ENCODE results near the gene TSPAN4. TPM values are rescaled to one million over a fixed set of nuclear protein-coding genes. Genes with fewer than 3 reads are reported as not detected.

Gene TSPAN4
- total RNA-seq, 1 donor from 2014 or later = 50.8 TPM

DNA sequence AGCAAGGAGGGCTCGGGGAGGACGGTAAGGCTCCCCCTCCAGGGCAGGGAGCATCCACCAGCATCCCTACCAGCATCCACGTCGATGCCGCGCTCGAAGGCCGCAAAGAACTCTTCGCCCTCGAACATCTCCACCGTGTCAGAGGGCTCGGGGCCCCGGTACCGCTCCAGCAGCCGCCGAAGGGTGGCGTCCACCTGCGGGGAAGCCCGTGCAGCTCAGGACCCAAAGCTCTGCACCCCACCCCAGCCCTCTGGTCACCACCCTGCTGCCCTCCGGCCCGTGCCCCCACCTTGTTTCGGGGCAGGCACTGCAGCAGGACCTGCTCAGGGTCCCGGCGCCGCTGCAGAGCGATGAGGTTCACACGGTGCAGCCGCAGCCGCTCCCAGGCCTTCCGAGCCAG is 42.2 kb upstream of the TSPAN4 start:
- DNase-seq (ENCODE audit: low read depth) (no peak), FAIRE-seq (no peak)
- Histone ChIP-seq H3K27me3 (ENCODE audit: control insufficient read depth, insufficient read depth, low read length) (no peaks in the 10 kb centered on the region), H3K36me3 (ENCODE audit: control insufficient read depth, insufficient read depth, low read length) (peaks cover 24% of the 10 kb centered on the region), H3K4me3 (ENCODE audit: low read depth, low read length) (no peak overlapping the region)
- TF ChIP-seq CTCF (IDR thresholded peaks at IDR 0.05; ENCODE audit: insufficient read depth, low read length, severe bottlenecking) = no peak

GRCh38 chr11:801097-801780 is 41.4 kb upstream of the TSPAN4 start:
- H3K4me3 ChIP-seq (ENCODE audit: low read depth, low read length) = no peak overlapping the region
- peaks cover 24% of the 10 kb centered on the region for H3K36me3 ChIP-seq (ENCODE audit: control insufficient read depth, insufficient read depth, low read length)
- no peaks in the 10 kb centered on the region for H3K27me3 ChIP-seq (ENCODE audit: control insufficient read depth, insufficient read depth, low read length)
- DNase-seq (ENCODE audit: low read depth) = no peak
- no peak for FAIRE-seq
- TF ChIP-seq CTCF (IDR thresholded peaks at IDR 0.05; ENCODE audit: insufficient read depth, low read length, severe bottlenecking) = no peak

- Histone ChIP-seq H3K27me3 (ENCODE audit: control insufficient read depth, insufficient read depth, low read length) (no peaks in the 10 kb centered on the region), H3K4me3 (ENCODE audit: low read depth, low read length) (no peak overlapping the region), H3K36me3 (ENCODE audit: control insufficient read depth, insufficient read depth, low read length) (peaks cover 24% of the 10 kb centered on the region)
- FAIRE-seq (no peak), DNase-seq (ENCODE audit: low read depth) (no peak)
- TF ChIP-seq CTCF (IDR thresholded peaks at IDR 0.05; ENCODE audit: insufficient read depth, low read length, severe bottlenecking) = no peak
These were observed 40.5 kb upstream of the TSPAN4 start for GRCh38 chr11:802018-802617.

DNA sequence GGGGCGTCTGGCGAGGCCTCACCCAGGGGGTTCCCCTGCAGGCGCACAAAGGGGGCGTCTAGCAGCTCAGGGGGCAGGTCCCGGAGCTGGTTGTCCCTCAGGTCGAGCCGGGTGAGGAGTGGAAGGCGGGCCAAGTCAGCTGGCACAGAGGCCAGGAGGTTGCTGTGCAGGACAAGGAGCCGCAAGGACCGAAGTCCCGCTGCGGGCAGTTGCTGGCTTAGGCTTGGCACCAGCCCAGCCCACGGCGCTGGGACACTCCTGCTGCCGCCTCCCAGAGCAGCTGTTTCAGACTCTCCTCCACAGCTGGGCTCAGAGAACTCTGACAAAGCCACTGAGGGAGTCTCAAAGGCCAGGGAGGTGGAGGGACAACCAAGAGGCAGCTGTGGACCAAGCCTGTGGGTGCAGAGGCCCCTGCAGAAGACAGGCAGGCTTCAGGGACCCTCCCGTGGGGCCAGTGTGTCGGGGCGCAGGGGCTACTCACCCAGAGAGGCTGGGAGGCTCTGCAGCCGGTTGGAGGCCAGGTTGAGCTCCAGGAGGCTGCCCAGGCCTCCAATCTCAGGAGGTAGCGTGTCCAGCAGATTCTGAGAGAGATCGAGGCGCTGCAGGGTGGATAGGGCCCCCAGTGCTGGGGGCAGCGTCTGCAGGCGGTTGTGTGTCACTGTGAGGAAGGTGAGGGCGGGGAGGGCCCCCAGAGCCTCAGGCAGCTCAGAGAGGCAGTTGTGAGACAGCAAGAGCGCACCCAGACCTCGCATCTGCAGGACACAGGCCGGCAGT is 39.8 kb upstream of the TSPAN4 start:
- no peak for FAIRE-seq
- DNase-seq (ENCODE audit: low read depth) = no peak
- H3K27me3 ChIP-seq (ENCODE audit: control insufficient read depth, insufficient read depth, low read length) = no peaks in the 10 kb centered on the region
- H3K36me3 ChIP-seq (ENCODE audit: control insufficient read depth, insufficient read depth, low read length) = peaks cover 24% of the 10 kb centered on the region
- H3K4me3 ChIP-seq (ENCODE audit: low read depth, low read length) = no peak overlapping the region
- TF ChIP-seq CTCF (IDR thresholded peaks at IDR 0.05; ENCODE audit: insufficient read depth, low read length, severe bottlenecking) = no peak

DNA sequence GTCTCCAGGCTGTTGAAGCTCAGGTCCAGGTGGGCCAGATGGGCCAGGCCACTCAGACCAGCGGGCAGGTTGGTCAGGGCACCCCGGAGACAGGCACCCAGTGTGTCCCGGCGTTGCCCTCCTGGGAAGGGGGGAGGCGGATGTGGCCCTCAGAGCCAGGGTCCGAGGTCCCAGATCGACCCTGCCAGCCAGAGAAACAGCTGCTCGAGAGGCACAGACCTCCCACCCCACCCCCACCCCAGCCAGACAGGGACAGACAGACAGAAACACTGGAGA is 39.2 kb upstream of the TSPAN4 start:
- H3K4me3 ChIP-seq (ENCODE audit: low read depth, low read length) = no peak overlapping the region
- no peak for TF ChIP-seq CTCF (IDR thresholded peaks at IDR 0.05; ENCODE audit: insufficient read depth, low read length, severe bottlenecking)
- FAIRE-seq = no peak

More for the DNA sequence above, 39.2 kb upstream of the TSPAN4 start:
- no peak for DNase-seq (ENCODE audit: low read depth)
- Histone ChIP-seq H3K27me3 (ENCODE audit: control insufficient read depth, insufficient read depth, low read length) (no peaks in the 10 kb centered on the region), H3K36me3 (ENCODE audit: control insufficient read depth, insufficient read depth, low read length) (peaks cover 24% of the 10 kb centered on the region)
